Naive thymus-derived CD8-positive, alpha-beta T cell (primary cell): Measurements from ENCODE around the gene ATP2A1. TPM values are rescaled to one million over a fixed set of nuclear protein-coding genes. Genes with fewer than 3 reads are reported as not detected.
"Not testable (repeated sequence)": the region's sequence is repeated elsewhere in the genome, so short reads cannot be mapped to it uniquely, and the experiment has no call there.

Experiments used
- ATAC-seq, 2 donors: fragments of 150-1000 bp; cut with Tn5 transposase in 1 of 2; sonication (Bioruptor Pico), chemical (Tn5 transposase) in 1 of 2; 1 replicate in 1 of 2; 2 replicates in 1 of 2; pipeline ENCODE4 v1.10.0; 2021; ENCODE audit warnings: mild to moderate bottlenecking in 2 of 2, moderate library complexity in 2 of 2
- POLR2A ChIA-PET: fragments of 350-600 bp; sonication (Branson Sonifier 250); formaldehyde crosslinking; loops from one replicate; lab custom pipeline; 2021; ENCODE audit warnings: antibody characterized with exemption; lab: Charles Lee
- DNase-seq, 10 donors: peaks; one replicate each; pipeline versions ENCODE4 v3.0.0 to v3.0.0-alpha.2; 2020 to 2022
- H3K27ac Mint-ChIP-seq, 10 donors: one replicate each; pipeline ENCODE4 v1.8.0; 2020 to 2022; ENCODE audit warnings: mild to moderate bottlenecking in 10 of 10, mixed read lengths in 10 of 10, moderate library complexity in 4 of 10, inconsistent platforms in 1 of 10
- H3K27me3 Mint-ChIP-seq, 5 donors: one replicate each; pipeline ENCODE4 v1.8.0; 2021 to 2022; ENCODE audit warnings: mixed read lengths in 5 of 5
- H3K36me3 Mint-ChIP-seq, 3 donors: one replicate each; pipeline ENCODE4 v1.8.0; 2020 to 2022; ENCODE audit warnings: mixed read lengths in 3 of 3, mild to moderate bottlenecking in 2 of 3, inconsistent platforms in 1 of 3
- H3K4me1 Mint-ChIP-seq, 4 donors: one replicate each; pipeline ENCODE4 v1.8.0; 2021 to 2022; ENCODE audit warnings: mixed read lengths in 4 of 4
- H3K4me3 Mint-ChIP-seq, 10 donors: one replicate each; pipeline ENCODE4 v1.8.0; 2020 to 2022; ENCODE audit warnings: mild to moderate bottlenecking in 10 of 10, mixed read lengths in 10 of 10, moderate library complexity in 6 of 10, inconsistent platforms in 1 of 10
- H3K9me3 Mint-ChIP-seq, 9 donors: one replicate each; pipeline ENCODE4 v1.8.0; 2020 to 2022; ENCODE audit warnings: mixed read lengths in 9 of 9, mild to moderate bottlenecking in 3 of 9, inconsistent platforms in 1 of 9, moderate library complexity in 1 of 9
- polyA plus RNA-seq, 3 donors: library from polyadenylated mRNA; unstranded; fragments of 300-500 nt; fragmentation: Illumina TruSeq; gene quantifications; one replicate each; pipeline ENCODE4 v1.2.3, GENCODE V29; 2021
- total RNA-seq, 8 experiments: library from RNA in 2 of 8; stranded (reverse) in 2 of 8; gene quantifications; one replicate each; pipeline ENCODE4 v1.2.3 and lab custom pipeline; 2021 to 2026

Gene ATP2A1
- total and polyA plus RNA-seq, 5 experiments from 2014 or later, result 0.58 to 1.2 TPM; not detected in 3

DNA sequence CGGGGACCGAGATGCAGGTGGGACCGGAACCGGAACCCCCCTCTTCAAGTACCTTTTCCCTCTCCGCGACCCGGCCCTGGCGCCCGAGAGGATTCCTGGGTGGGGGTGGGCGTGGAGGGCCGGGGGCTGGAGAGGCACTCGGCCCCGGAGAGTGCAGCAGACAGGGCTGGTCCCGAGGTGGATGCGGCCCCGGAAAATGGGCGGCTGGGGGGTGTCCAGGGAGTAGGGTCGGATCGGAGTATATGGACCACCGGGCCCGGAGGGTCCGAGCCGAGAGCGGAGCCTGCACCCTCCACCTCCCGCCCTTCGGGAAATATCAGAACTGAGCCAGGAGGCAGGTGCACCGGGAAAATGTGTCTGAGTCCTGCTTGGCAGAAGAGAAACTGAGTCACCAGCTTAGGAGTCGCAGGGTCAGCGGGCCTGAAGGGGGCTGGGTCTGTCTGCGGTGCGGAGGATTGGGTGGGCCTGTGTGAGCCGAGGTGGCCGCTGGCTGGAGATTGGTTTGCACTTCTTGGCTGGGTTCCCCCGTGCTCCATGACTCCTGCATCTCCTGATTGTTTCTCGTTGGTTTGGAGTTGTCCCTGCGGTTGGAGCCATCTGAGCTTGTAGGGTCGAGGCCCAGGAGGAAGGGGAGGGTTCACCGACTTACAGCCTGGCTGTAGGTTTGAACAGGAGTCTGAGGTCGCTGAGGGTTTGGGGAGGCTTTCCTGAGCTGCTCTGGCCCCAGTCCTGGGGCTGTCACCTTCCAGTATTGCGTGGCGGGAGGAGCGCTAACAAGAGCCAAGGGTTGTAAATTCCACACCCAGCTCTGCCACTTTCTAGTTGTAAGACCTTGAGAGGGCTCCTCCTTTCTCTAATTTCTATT lies 14.1 kb upstream of the ATP2A1 start:
- Mint-ChIP-seq H3K27ac (peak overlapping the region; percentile 96 to 100 (median 99)), H3K9me3 (no peaks in the 10 kb centered on the region), H3K4me3 (peak overlapping the region; percentile 98 to 100 (median 98)), H3K4me1 (peaks cover 17 to 39% (median 34%) of the 10 kb centered on the region in 4 donors), H3K27me3 (no peaks in the 10 kb centered on the region), H3K36me3 (peaks cover 0 to 28% (median 2%) of the 10 kb centered on the region in 3 donors)
- ATAC-seq, result no peak
- peak in 5 of 10 donors; percentile 17 to 29 (median 21) for DNase-seq
- POLR2A ChIA-PET, result interaction anchor here (0.6 to 6.9 kb wide), 15 partner anchors 11 to 383 kb away, joined by 3 to 165 read pairs (median 5); partner anchors contain the start of genes APOBR, ATXN2L, CLN3 and RABEP2

DNA sequence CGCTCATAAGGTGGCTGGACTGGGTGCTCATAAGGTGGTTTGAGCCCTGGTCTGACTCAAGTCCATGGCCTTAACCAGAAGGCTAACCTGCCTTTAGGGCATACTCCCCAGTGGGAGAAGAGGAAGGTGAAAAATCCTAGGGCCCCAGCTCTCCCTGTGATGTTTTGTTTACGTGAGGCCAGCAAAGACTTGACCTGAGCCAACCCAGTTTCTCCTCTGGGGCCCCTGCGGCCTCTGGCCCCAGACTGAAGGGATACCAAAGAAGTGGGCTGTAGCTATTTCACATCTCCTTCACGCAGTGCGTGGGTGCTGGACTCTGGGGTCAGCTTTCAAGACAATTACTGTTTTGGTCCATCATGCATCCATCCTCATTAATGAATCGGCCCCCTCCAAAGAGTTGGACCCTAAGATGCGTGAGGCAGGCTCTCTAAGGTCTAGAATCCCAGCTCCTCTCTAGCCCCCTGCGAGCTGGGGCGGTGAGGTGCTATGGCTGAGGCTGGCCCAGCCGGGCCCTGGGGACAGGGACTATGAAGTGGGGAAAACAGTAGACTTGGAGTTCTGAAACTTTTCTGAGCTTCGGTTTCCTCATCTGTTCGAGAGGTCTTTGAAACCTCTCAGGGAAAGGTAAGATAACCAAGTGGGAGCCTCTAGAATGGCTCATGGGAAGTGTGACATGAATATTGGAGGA lies 13.1 kb upstream of the ATP2A1 start:
- H3K27ac Mint-ChIP-seq, result peak overlapping the region in 9 of 10 donors; percentile 29 to 100 (median 97)
- no peak for ATAC-seq
- no peaks in the 10 kb centered on the region for H3K27me3 Mint-ChIP-seq
- POLR2A ChIA-PET, result interaction anchor here (1.0 to 6.9 kb wide), 6 partner anchors 14 to 80 kb away, joined by 3 to 165 read pairs (median 24); partner anchors contain the start of genes ATXN2L, RABEP2 and TUFM
- H3K9me3 Mint-ChIP-seq, result no peaks in the 10 kb centered on the region
- H3K36me3 Mint-ChIP-seq, result peaks cover 0 to 38% (median 3%) of the 10 kb centered on the region in 3 donors
- peaks cover 18 to 41% (median 35%) of the 10 kb centered on the region in 4 donors for H3K4me1 Mint-ChIP-seq
- H3K4me3 Mint-ChIP-seq, result peak overlapping the region; percentile 98 to 100 (median 98)
- no peak for DNase-seq

DNA sequence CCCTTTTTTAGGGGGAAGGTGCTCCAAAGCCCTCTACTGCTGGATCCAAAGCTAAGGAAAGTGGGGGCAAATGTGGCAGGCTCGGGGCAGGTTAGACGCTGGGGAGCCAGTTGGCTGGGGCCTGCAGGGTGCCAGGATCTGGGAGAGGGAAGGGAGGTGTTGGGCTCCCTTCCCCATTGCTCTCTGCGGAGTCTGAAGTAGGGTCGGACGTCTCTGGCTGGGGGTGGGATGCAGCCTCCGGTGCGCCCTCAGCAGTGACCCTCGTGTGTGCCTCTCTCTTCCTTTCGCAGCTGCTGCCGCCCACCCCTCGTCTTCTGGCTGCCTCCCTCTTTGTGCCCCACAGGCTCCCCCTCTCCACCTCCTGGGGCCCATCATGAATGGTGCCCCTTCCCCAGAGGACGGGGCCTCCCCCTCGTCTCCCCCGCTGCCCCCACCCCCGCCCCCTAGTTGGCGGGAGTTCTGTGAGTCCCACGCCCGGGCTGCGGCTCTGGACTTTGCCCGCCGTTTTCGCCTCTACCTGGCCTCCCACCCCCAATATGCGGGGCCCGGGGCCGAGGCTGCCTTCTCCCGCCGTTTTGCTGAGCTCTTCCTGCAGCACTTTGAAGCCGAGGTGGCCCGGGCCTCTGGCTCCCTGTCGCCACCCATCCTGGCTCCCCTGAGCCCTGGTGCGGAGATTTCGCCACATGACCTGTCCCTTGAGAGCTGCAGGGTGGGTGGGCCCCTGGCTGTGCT lies 12.4 kb upstream of the ATP2A1 start:
- peaks cover 0 to 45% (median 5%) of the 10 kb centered on the region in 3 donors for H3K36me3 Mint-ChIP-seq
- H3K9me3 Mint-ChIP-seq, result no peaks in the 10 kb centered on the region
- DNase-seq (no peak), ATAC-seq (no peak)
- peaks cover 19 to 42% (median 35%) of the 10 kb centered on the region in 4 donors for H3K4me1 Mint-ChIP-seq
- POLR2A ChIA-PET, result interaction anchor here (1.0 to 6.9 kb wide), 4 partner anchors 13 to 79 kb away, joined by 3 to 165 read pairs (median 26); partner anchors contain the start of genes ATXN2L and TUFM
- peak overlapping the region in 4 of 10 donors; percentile 7 to 55 (median 21) for H3K4me3 Mint-ChIP-seq
- no peaks in the 10 kb centered on the region for H3K27me3 Mint-ChIP-seq
- peak overlapping the region in 6 of 10 donors; percentile 9 to 100 (median 50) for H3K27ac Mint-ChIP-seq

- ATAC-seq (no peak), DNase-seq (no peak)
- Mint-ChIP-seq H3K27me3 (no peaks in the 10 kb centered on the region), H3K27ac (peak overlapping the region in 3 of 10 donors; percentile 46 to 73 (median 69)), H3K4me1 (peaks cover 19 to 42% (median 35%) of the 10 kb centered on the region in 4 donors), H3K36me3 (peaks cover 0 to 50% (median 5%) of the 10 kb centered on the region in 3 donors), H3K4me3 (peak overlapping the region in 5 of 10 donors; percentile 7 to 58 (median 33)), H3K9me3 (no peaks in the 10 kb centered on the region)
- POLR2A ChIA-PET, result interaction anchor here (5.6 to 6.9 kb wide), 2 partner anchors 20 to 44 kb away, joined by 46 to 165 read pairs; partner anchors contain the start of genes ATXN2L and TUFM
Observed at GRCh38 chr16:28866454-28866804, 11.9 kb upstream of the ATP2A1 start.

GRCh38 chr16:28867241-28867640 lies 11.0 kb upstream of the ATP2A1 start:
- Mint-ChIP-seq H3K36me3 (peaks cover 0 to 51% (median 5%) of the 10 kb centered on the region in 3 donors), H3K9me3 (no peaks in the 10 kb centered on the region), H3K27me3 (no peaks in the 10 kb centered on the region), H3K4me1 (peaks cover 19 to 39% (median 31%) of the 10 kb centered on the region in 4 donors), H3K4me3 (peak overlapping the region in 1 of 10 donors; percentile 10), H3K27ac (no peak overlapping the region)
- DNase-seq (no peak), ATAC-seq (no peak)
- POLR2A ChIA-PET, result interaction anchor here (6.9 kb wide), 1 partner anchor 21 kb away, joined by 165 read pairs; the partner anchor contains the start of gene TUFM

- not testable (repeated sequence) for H3K9me3 Mint-ChIP-seq, H3K27me3 Mint-ChIP-seq, H3K4me3 Mint-ChIP-seq, DNase-seq, ATAC-seq, H3K27ac Mint-ChIP-seq
- POLR2A ChIA-PET, result interaction anchor here (6.9 kb wide), 1 partner anchor 21 kb away, joined by 165 read pairs; the partner anchor contains the start of gene TUFM
- Mint-ChIP-seq H3K36me3 (peaks cover 0 to 51% (median 5%) of the 10 kb centered on the region in 3 donors), H3K4me1 (peaks cover 19 to 39% (median 32%) of the 10 kb centered on the region in 4 donors)
Observed at GRCh38 chr16:28867646-28868045, 10.6 kb upstream of the ATP2A1 start.

GRCh38 chr16:28869201-28869600 lies 9.1 kb upstream of the ATP2A1 start:
- Mint-ChIP-seq H3K9me3 (no peaks in the 10 kb centered on the region), H3K27me3 (no peaks in the 10 kb centered on the region), H3K4me3 (no peak overlapping the region), H3K27ac (no peak overlapping the region), H3K36me3 (peaks cover 0 to 56% (median 5%) of the 10 kb centered on the region in 3 donors), H3K4me1 (peaks cover 15 to 29% (median 22%) of the 10 kb centered on the region in 4 donors)
- DNase-seq (no peak), ATAC-seq (no peak)
- POLR2A ChIA-PET, result interaction anchor here (0.6 to 1.1 kb wide), 3 partner anchors 28 to 1637 kb away, joined by 3 to 4 read pairs (median 4); no protein-coding TSS in a partner anchor

- ATAC-seq, result no peak
- Mint-ChIP-seq H3K27ac (peak overlapping the region in 1 of 10 donors; percentile 11), H3K27me3 (no peaks in the 10 kb centered on the region), H3K9me3 (no peaks in the 10 kb centered on the region), H3K4me3 (no peak overlapping the region), H3K4me1 (peaks cover 0 to 12% (median 2%) of the 10 kb centered on the region in 4 donors), H3K36me3 (peaks cover 0 to 43% (median 3%) of the 10 kb centered on the region in 3 donors)
- POLR2A ChIA-PET, result interaction anchor here (0.5 to 1.3 kb wide), 3 partner anchors 10 to 150 kb away, joined by 4 to 5 read pairs (median 4); no protein-coding TSS in a partner anchor
- DNase-seq, result no peak
Observed at GRCh38 chr16:28872952-28873351, 5.3 kb upstream of the ATP2A1 start.

DNA sequence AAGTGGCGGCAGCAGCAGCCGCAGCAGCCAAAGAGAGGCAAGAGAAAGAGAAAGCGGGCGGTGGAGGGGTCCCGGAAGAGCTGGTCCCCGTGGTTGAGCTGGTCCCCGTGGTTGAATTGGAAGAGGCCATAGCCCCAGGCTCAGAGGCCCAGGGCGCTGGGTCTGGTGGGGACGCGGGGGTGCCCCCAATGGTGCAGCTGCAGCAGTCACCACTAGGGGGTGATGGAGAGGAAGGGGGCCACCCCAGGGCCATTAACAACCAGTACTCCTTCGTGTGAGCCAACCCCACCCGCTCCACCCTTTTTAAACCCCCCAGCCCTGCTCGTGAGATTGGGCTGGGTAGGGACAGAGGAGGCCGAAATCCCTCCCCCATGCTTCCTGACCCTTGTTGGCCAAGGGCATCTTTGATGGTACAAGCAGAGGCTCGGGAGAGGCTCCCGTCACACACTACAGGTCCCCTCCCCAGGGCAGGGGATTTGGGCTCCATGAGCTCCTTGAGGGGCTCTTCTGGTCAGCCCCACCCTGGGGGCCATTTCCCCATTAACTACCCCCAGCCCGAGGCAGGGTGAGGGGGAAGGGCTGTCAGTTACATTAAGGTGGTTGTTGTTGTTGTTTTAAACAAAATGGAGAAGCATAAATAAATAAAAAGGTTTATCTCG lies 4.6 kb upstream of the ATP2A1 start:
- Mint-ChIP-seq H3K9me3 (no peaks in the 10 kb centered on the region), H3K4me1 (peaks cover 0 to 12% (median 2%) of the 10 kb centered on the region in 4 donors), H3K27me3 (no peaks in the 10 kb centered on the region), H3K27ac (peak overlapping the region in 1 of 10 donors; percentile 44), H3K36me3 (peaks cover 0 to 37% (median 3%) of the 10 kb centered on the region in 3 donors), H3K4me3 (no peak overlapping the region)
- POLR2A ChIA-PET, result interaction anchor here (0.5 to 1.3 kb wide), 3 partner anchors 11 to 149 kb away, joined by 4 to 5 read pairs (median 4); no protein-coding TSS in a partner anchor
- DNase-seq, result peak; percentile 32 to 76 (median 59)
- ATAC-seq, result peak; percentile 94 to 97

- H3K4me3 Mint-ChIP-seq, result no peak overlapping the region
- no peak for ATAC-seq
- POLR2A ChIA-PET, result interaction anchor here (0.6 to 1.2 kb wide), 6 partner anchors 12 to 1774 kb away, joined by 3 to 8 read pairs (median 4); no protein-coding TSS in a partner anchor
- no peaks in the 10 kb centered on the region for H3K9me3 Mint-ChIP-seq
- peaks cover 0 to 30% (median 3%) of the 10 kb centered on the region in 3 donors for H3K36me3 Mint-ChIP-seq
- peak overlapping the region in 1 of 10 donors; percentile 87 for H3K27ac Mint-ChIP-seq
- H3K4me1 Mint-ChIP-seq, result peaks cover 6 to 20% (median 8%) of the 10 kb centered on the region in 4 donors
- no peak for DNase-seq
- no peaks in the 10 kb centered on the region for H3K27me3 Mint-ChIP-seq
Observed at GRCh38 chr16:28874406-28874805, 3.9 kb upstream of the ATP2A1 start.
